ENCODE results near the gene CHD1L.

GRCh38 chr1:147215540-147215916 lies 27.0 kb upstream of the CHD1L start:
- TF ChIP-seq CTCF (IDR thresholded peaks at IDR 0.05), result no peak
- no peak for TF ChIP-seq POLR2A (IDR thresholded peaks at IDR 0.05)
